Activated naive CD4-positive, alpha-beta T cell treated with anti-CD3 and anti-CD28 coated beads, Interleukin-2, amount 50 U/mL, for 72 hours (primary cell): Measurements from ENCODE around the gene OR52L1. TPM values are rescaled to one million over a fixed set of nuclear protein-coding genes. Genes with fewer than 3 reads are reported as not detected.

Source experiments
- ATAC-seq, 2 donors: fragments of 150-1000 bp; cut with Tn5 transposase; 2 replicates each; pipeline ENCODE4 v1.10.0; 2021; ENCODE audit warnings: mild to moderate bottlenecking in 2 of 2, moderate library complexity in 2 of 2
- DNase-seq, 2 donors: peaks; one replicate each; pipeline ENCODE4 v3.0.0; 2021 to 2022; ENCODE audit warnings: low spot score in 2 of 2
- H3K27ac Mint-ChIP-seq, 2 donors: one replicate each; pipeline ENCODE4 v1.8.0; 2022; ENCODE audit warnings: mild to moderate bottlenecking in 2 of 2, mixed read lengths in 2 of 2
- H3K36me3 Mint-ChIP-seq, 2 donors: one replicate each; pipeline ENCODE4 v1.8.0; 2022; ENCODE audit warnings: mixed read lengths in 2 of 2
- H3K9me3 Mint-ChIP-seq, 2 donors: one replicate each; pipeline ENCODE4 v1.8.0; 2022; ENCODE audit warnings: mixed read lengths in 2 of 2
- total RNA-seq, 2 donors: library from RNA; stranded (reverse); gene quantifications; one replicate each; pipeline ENCODE4 v1.2.3, GENCODE V29; 2022

OR52L1 gene
- not detected for total RNA-seq

DNA sequence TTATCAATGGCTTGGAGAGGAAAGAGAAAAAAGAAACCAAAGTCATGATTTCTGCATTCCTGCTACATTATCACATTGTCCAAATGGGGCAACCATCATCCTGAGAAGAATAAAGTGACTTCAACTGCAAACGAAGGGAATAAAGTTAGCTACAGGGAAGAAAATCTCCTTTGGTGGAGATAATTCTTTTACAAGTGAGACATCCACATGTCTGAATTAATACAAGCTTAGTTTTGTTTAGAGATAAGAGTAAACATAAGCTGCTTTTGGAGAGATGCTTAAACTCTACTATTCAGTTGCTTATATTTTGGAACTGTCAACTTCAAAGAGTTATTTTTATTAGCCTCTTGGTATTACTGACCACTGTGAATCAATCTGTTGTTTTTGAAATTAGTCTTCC lies at the start of gene OR52L1:
TSS of gene OR52L1 (minus strand) at position 101 of the 400 bp plus-strand sequence. CDS start at position 46, 55 bp downstream.
- Mint-ChIP-seq H3K27ac (no peak within 1 kb of the TSS), H3K9me3 (peaks cover 0 to 4% of the 10 kb centered on the region in 2 donors), H3K36me3 (no peaks in the 10 kb centered on the region)
- DNase-seq: no peak
- no peak for ATAC-seq

DNA sequence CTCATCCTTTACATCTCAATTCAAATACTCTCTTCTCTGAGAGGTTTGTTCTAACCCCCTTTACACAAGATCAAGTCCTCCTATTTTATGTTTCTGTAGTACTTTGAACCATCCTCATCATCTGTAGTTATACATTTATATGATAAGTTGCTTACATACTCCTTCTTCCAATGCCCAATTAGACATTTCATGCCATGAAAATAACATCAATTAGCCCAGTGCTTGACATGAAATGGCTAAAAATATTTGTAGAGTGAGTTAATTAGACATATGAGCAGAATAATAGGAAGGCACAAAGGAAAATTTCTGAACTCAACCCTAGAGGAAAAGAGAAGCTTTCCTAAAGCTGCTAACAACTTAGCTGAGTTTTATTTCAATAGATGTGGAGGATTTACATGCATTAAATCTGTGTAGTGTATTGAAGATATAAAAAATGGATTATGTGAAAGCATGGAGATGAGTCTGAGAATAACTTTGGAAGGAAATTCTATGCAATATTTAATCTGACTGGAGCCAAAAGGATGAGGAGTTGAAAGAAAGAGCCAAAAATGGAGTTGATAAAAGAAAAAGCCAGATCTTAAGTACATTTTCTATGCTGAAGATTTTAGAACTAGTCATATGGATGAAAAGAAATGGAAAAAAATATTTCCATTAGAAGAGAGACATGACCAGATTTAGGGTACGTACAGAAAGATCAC lies 44.1 kb upstream of the OR52L1 start, which contains the start of gene OR56A1:
TSS of gene OR56A1 (minus strand) at position 51 of the 698 bp plus-strand sequence. CDS start 3,066 bp downstream, outside the sequence.
- no peaks in the 10 kb centered on the region for H3K9me3 Mint-ChIP-seq
- ATAC-seq (no peak), DNase-seq (no peak)
- no peaks in the 10 kb centered on the region for H3K36me3 Mint-ChIP-seq
- H3K27ac Mint-ChIP-seq: no peak within 1 kb of the TSS

GRCh38 chr11:6027501-6027900 lies 40.7 kb upstream of the OR52L1 start:
- Mint-ChIP-seq H3K9me3 (no peaks in the 10 kb centered on the region), H3K27ac (no peak overlapping the region), H3K36me3 (no peaks in the 10 kb centered on the region)
- no peak for DNase-seq
- no peak for ATAC-seq

DNA sequence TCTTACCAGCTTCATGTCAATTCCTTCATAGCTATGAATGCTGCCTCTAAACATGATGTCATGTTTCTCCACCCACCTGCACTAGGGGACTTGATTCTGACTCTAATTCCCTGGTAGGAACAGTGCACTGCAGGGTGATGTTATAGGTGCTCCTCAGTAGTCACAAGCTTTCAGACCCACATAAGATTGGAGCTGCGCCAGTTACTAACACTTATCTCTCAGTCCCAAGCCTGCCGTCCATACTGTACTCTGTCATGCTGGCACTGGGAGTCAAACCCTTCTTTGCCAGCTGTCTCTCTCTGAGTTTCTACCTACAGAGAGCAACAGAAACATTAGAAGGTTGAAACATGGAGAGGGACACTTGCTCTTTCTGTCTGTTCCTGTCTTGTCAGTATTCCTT lies 38.3 kb upstream of the OR52L1 start:
- Mint-ChIP-seq H3K27ac (peak overlapping the region in 1 of 2 donors; percentile 10), H3K36me3 (no peaks in the 10 kb centered on the region), H3K9me3 (no peaks in the 10 kb centered on the region)
- DNase-seq (no peak), ATAC-seq (no peak)

DNA sequence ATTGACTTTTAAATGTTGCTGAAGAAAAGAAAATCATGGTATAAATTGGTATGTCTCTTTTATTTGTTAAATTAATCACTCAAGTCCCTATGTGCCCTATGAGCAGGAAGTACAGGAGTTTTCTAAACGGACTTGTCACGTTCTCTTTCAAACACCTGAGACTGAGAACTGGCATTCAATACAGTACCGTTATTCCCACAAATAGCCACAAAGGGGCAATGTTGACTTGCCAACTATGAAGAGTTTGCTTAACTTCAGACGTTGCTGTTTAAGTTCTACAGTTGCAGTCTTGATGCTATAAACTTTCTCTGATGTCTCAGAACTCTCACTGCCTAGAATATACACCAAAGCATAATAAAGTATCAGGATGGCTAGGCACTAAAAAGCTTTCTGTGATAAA lies 36.2 kb upstream of the OR52L1 start:
- DNase-seq: no peak
- Mint-ChIP-seq H3K9me3 (no peaks in the 10 kb centered on the region), H3K36me3 (no peaks in the 10 kb centered on the region), H3K27ac (no peak overlapping the region)
- peak in 1 of 2 donors; percentile 74 for ATAC-seq

GRCh38 chr11:6013042-6013441 lies 26.3 kb upstream of the OR52L1 start:
- H3K9me3 Mint-ChIP-seq: peaks cover 0 to 5% of the 10 kb centered on the region in 2 donors
- ATAC-seq (no peak), DNase-seq (no peak)
- H3K36me3 Mint-ChIP-seq: peaks cover 5 to 9% of the 10 kb centered on the region in 2 donors
- H3K27ac Mint-ChIP-seq: no peak overlapping the region

DNA sequence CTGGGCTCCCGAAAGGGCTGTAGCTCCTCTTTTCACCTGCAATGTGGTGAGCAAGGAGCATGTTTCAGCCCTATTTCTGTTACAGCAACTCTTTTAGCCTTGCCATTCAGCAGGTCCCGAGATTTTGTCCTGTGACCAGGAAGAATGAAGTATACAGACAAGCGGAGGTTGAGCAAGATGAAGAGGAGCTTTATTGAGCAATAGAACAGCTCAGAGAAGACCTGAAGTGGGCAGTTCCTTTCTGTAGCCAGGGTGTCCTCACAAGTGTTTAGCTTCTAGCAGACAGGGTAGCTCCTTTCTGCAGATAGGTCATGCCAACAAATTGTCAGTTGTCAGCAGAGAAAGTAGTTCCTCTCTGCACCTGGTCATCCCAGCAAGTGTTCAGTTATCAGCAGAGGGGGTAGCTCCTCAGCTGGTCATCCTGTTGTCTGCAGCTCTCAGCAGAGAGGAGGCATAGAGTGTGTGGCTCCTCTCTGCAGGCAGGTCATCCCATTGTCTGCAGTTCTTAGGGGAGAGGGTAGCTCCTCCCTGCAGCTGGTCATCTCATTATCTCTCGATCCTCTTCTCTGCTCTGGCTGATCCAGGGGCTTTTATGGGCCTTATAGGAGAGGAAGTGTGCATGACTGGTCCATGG lies 25.4 kb upstream of the OR52L1 start:
- H3K36me3 Mint-ChIP-seq: peaks cover 5 to 9% of the 10 kb centered on the region in 2 donors
- no peak for ATAC-seq
- peaks cover 0 to 5% of the 10 kb centered on the region in 2 donors for H3K9me3 Mint-ChIP-seq
- no peak for DNase-seq
- no peak overlapping the region for H3K27ac Mint-ChIP-seq

DNA sequence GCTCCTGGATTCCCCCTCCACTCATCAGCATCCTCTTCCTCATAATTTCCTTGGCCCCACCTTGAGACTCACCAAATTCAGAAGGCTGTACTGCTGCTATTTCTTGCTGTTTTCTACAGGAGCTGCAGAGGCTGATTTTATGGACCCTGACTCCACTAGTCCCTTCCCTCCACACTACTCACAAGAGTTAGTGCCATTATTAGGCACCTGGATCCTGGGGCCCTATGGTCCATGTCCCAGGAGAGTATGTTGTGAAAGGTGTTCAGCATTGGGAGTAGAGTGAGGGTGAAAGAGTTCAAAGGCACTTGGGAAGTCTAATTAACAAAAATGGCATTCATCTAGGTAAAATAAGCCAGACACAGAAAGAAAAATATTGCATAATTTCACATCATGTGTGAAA lies 20.1 kb upstream of the OR52L1 start, which contains the start of gene OR56A4:
TSS of gene OR56A4 (minus strand) at position 101 of the 400 bp plus-strand sequence. CDS start 3,954 bp downstream, outside the sequence.
- no peaks in the 10 kb centered on the region for H3K9me3 Mint-ChIP-seq
- H3K36me3 Mint-ChIP-seq: no peaks in the 10 kb centered on the region
- DNase-seq (no peak), ATAC-seq (no peak)
- no peak within 1 kb of the TSS for H3K27ac Mint-ChIP-seq

GRCh38 chr11:6006395-6006794 lies 19.6 kb upstream of the OR52L1 start:
- peak; percentile 18 to 37 for ATAC-seq
- Mint-ChIP-seq H3K27ac (no peak overlapping the region), H3K9me3 (no peaks in the 10 kb centered on the region), H3K36me3 (no peaks in the 10 kb centered on the region)
- no peak for DNase-seq

- ATAC-seq (no peak), DNase-seq (no peak)
- Mint-ChIP-seq H3K9me3 (no peaks in the 10 kb centered on the region), H3K36me3 (no peaks in the 10 kb centered on the region), H3K27ac (peak overlapping the region in 1 of 2 donors; percentile 15)
Observed at GRCh38 chr11:6002202-6002699, 15.5 kb upstream of the OR52L1 start.

DNA sequence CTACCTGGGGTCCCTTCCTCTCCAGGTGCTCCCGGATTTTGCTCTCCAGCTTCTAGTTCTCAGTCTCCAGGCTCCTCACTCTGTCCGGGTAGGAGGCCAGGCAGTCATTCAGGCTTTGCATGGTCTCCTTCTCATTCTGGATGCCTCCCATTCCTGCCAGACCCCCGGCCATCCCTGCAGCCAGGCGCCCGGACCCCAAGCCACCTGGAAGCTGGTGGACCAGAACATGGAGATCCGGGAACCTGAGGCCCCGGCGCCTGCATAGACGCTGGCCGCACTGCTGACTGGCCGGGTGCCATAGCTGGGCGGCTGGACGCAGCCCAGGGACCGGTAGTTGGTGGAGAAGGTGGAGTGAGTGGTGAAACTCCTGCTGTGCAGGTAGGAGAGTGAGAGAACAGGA lies 8.0 kb upstream of the OR52L1 start:
- no peaks in the 10 kb centered on the region for H3K9me3 Mint-ChIP-seq
- no peaks in the 10 kb centered on the region for H3K36me3 Mint-ChIP-seq
- ATAC-seq (no peak), DNase-seq (no peak)
- H3K27ac Mint-ChIP-seq: no peak overlapping the region

- no peaks in the 10 kb centered on the region for H3K36me3 Mint-ChIP-seq
Observed at GRCh38 chr11:5992604-5993251, 5.9 kb upstream of the OR52L1 start.

GRCh38 chr11:5992150-5992549 lies 5.4 kb upstream of the OR52L1 start:
- DNase-seq (no peak), ATAC-seq (no peak)
- peaks cover 0 to 4% of the 10 kb centered on the region in 2 donors for H3K9me3 Mint-ChIP-seq
- no peak overlapping the region for H3K27ac Mint-ChIP-seq
- no peaks in the 10 kb centered on the region for H3K36me3 Mint-ChIP-seq

More at GRCh38 chr11:5992604-5993251, 5.9 kb upstream of the OR52L1 start:
- ATAC-seq (no peak), DNase-seq (no peak)
- no peak overlapping the region for H3K27ac Mint-ChIP-seq
- H3K9me3 Mint-ChIP-seq: peaks cover 0 to under 1% of the 10 kb centered on the region in 2 donors

GRCh38 chr11:5989203-5989602 lies 2.4 kb upstream of the OR52L1 start:
- H3K9me3 Mint-ChIP-seq: peaks cover 0 to 4% of the 10 kb centered on the region in 2 donors
- DNase-seq (no peak), ATAC-seq (no peak)
- H3K36me3 Mint-ChIP-seq: no peaks in the 10 kb centered on the region
- no peak overlapping the region for H3K27ac Mint-ChIP-seq

DNA sequence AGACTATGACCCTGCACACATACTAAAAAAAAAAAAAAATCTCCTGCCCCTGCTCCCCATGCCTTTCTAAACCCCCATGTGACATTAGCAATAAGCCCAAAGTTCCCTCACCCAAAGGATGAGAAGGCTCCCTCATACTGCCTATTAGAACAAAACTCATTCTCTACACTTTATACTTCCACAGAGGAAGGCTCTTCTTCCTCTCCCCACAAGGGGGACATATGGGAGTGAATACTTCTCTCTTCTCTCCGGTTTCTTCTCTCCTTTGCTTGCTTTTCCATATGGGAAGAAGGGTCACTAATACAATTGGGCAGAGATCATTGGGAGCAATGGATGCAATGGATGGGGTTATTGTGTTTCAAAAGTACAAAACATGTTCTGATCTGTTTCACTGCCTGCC lies 3.3 kb downstream of the OR52L1 start:
- no peak for ATAC-seq
- no peak for DNase-seq
- Mint-ChIP-seq H3K36me3 (no peaks in the 10 kb centered on the region), H3K9me3 (peaks cover 4 to 12% of the 10 kb centered on the region in 2 donors), H3K27ac (no peak overlapping the region)

- no peak for DNase-seq
Observed at GRCh38 chr11:5973530-5973929, 13.3 kb downstream of the OR52L1 start.

DNA sequence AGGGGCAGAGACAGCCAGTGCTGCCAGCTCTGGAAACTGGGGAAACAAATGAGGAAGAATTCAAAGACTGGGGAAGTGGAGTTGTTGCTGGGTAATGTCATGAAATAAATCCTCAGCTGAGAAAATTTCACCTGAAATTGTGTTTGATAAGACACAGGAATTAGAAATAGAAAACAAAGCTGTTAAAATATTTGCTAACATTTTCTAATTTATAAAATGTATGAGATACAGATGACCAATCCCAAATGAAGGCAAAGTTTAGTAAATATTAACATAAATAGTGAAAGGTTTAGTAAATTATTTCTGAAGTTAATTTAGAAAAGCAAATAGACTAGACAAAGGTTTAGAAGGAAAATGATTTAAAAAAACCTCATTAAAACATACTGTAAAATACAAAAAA lies 18.4 kb downstream of the OR52L1 start, which contains the start of gene OR56A5:
TSS of gene OR56A5 (minus strand) at position 101 of the 400 bp plus-strand sequence. CDS start at position 101, 0 bp downstream.
- Mint-ChIP-seq H3K36me3 (peaks cover 0 to 4% of the 10 kb centered on the region in 2 donors), H3K9me3 (peaks cover 8 to 16% of the 10 kb centered on the region in 2 donors), H3K27ac (no peak within 1 kb of the TSS)
- ATAC-seq: no peak
- no peak for DNase-seq

More at GRCh38 chr11:5973530-5973929, 13.3 kb downstream of the OR52L1 start:
- ATAC-seq: no peak
- H3K36me3 Mint-ChIP-seq: no peaks in the 10 kb centered on the region
- no peak overlapping the region for H3K27ac Mint-ChIP-seq
- H3K9me3 Mint-ChIP-seq: peaks cover 0 to under 1% of the 10 kb centered on the region in 2 donors
